Measurements from ENCODE around the gene PPARA. TPM values are rescaled to one million over a fixed set of nuclear protein-coding genes. Genes with fewer than 3 reads are reported as not detected.
A peak's percentile ranks its signal among the peaks of the same experiment; 100 is the strongest.

PPARA gene
- total and polyA plus RNA-seq, 2 donors (not counting 3 experiments of a cell fraction or from before 2014, with no cell fraction given), result 3.1 to 10.7 TPM

- peak overlapping the region; percentile 18 for H2AFZ ChIP-seq (ENCODE audit: low read depth, low read length)
- TF ChIP-seq JUN (IDR thresholded peaks at IDR 0.05; ENCODE audit: borderline replicate concordance, insufficient read depth, insufficient read length, low read depth) (peak; percentile 30), POLR2AphosphoS5 (IDR thresholded peaks at IDR 0.05; ENCODE audit: insufficient read depth, low read depth, low read length) (peak; percentile 74), POLR2A (IDR thresholded peaks at IDR 0.05; ENCODE audit: low read depth, low read length) (no peak), CTCF (IDR thresholded peaks at IDR 0.05; ENCODE audit: extremely low read depth in 1 of 2, insufficient read depth in 1 of 2, low read depth in 1 of 2, low read length in 2 of 2) (no peak), EZH2 (IDR thresholded peaks at IDR 0.05; ENCODE audit: borderline replicate concordance, low read depth, low read length, severe bottlenecking) (no peak), FOS (IDR thresholded peaks at IDR 0.05; ENCODE audit: borderline replicate concordance, insufficient read depth, low read length) (peak; percentile 40), MYC (IDR thresholded peaks at IDR 0.05; ENCODE audit: low read depth, low read length) (no peak)
- BruUV-seq (replicated peaks), result no TSS peak
- H3K9me3 ChIP-seq (replicated peaks; ENCODE audit: control insufficient read depth, insufficient read depth, low read length), result no peaks in the 10 kb centered on the region
- no peaks in the 10 kb centered on the region for H3K27me3 ChIP-seq (ENCODE audit: control insufficient read depth in 2 of 2, insufficient read depth in 2 of 2, low read length in 2 of 2)
- H4K20me1 ChIP-seq (replicated peaks; ENCODE audit: control insufficient read depth, extremely low read depth, insufficient read depth, low read length), result no peaks in the 10 kb centered on the region
- dilution Hi-C loops (cut with MboI; ENCODE audit: extremely low pct_ligation_motif_present, low sequenced_read_pairs), result no loop called here
- FAIRE-seq (peak; percentile 83), DNase-seq (ENCODE audit: low read depth, low spot score) (peak; percentile 21)
- peak overlapping the region; percentile 5 for H3K9ac ChIP-seq (replicated peaks; ENCODE audit: extremely low read depth, insufficient read depth, low read length)
- peaks cover 16% of the 10 kb centered on the region for H3K4me1 ChIP-seq (ENCODE audit: control insufficient read depth, extremely low read depth, insufficient read depth, low read length)
- ChIA-PET CTCF (interaction anchor here (1.4 to 2.2 kb wide), 2 partner anchors 8 to 18 kb away, joined by 4 to 7 read pairs; partner anchors contain the start of gene GTSE1), POLR2A (no interaction called here)
- peaks cover 5 to 20% of the 10 kb centered on the region in 2 experiments for H3K36me3 ChIP-seq (ENCODE audit: control insufficient read depth in 2 of 2, extremely low read depth in 1 of 2, insufficient read depth in 2 of 2, low read length in 2 of 2)
- H3K4me2 ChIP-seq (ENCODE audit: insufficient read depth, low read length), result peak overlapping the region; percentile 31
- no peak overlapping the region for H3K4me3 ChIP-seq (replicated peaks in 1 of 3; ENCODE audit: insufficient read depth in 1 of 3, low read depth in 1 of 3, low read length in 3 of 3)
- H3K79me2 ChIP-seq (ENCODE audit: control insufficient read depth, insufficient read depth, low read length), result no peaks in the 10 kb centered on the region
- peak overlapping the region; percentile 60 for H3K27ac ChIP-seq (ENCODE audit: insufficient read depth, low read depth, low read length)
- no peaks in the 10 kb centered on the region for H3K9me1 ChIP-seq (replicated peaks; ENCODE audit: control insufficient read depth, extremely low read depth, insufficient read depth, low read length)
- intact Hi-C loops (cut with micrococcal nuclease), result no loop called here
Observed at GRCh38 chr22:46287873-46288751, 137.8 kb downstream of the PPARA start.
